Measurements from ENCODE around the gene MKRN3.
"Not testable (repeated sequence)": the region's sequence is repeated elsewhere in the genome, so short reads cannot be mapped to it uniquely, and the experiment has no call there.

The MKRN3 gene

GRCh38 chr15:23589012-23589411 is 23.5 kb downstream of the MKRN3 start:
- DNase-seq (ENCODE audit: low read depth in 2 of 2), result no peak

DNA sequence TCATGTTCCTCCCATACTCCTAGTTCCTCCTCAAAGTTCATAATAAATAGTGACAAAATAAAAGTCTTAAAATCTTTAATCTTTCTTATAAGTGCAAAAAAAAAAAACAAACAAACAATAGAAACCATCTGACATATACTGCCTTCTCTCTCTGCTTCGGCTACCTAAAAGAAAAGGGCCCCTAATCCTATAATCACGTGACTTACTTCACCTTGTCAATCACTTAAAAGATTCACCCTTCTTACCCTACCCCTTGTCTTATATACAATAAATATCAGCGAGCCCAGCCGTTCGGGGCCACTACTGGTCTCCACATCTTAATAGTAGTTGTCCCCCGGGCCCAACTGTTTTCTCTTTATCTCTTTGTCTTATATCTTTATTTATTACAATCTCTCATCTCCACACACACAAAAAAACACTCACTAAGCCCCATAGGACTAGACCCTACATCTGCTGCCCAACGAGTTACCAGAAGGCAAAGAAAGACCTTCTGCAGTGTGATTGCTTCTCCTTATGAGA is 28.8 kb downstream of the MKRN3 start:
- DNase-seq (ENCODE audit: low read depth in 2 of 2), result no peak

DNA sequence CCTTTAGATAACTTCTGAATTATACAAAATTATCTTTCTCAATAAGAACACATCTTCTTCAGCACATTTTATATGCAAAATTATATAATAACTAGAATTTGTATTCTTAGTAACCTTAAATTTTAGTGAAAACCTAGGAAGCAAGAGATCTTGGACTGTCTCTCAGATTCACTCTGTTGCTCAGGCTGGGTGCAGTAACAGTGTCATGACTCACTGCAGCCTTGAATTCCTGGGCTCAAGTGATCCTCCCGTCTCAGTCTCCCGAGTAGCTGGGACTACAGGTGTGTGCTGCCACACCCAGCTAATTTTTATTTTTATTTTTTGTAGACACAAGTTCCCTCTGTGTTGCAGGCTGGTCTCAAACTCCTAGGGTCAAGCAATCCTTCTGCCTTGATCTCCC is 29.9 kb downstream of the MKRN3 start:
- no peak for DNase-seq (ENCODE audit: low read depth in 2 of 2)

DNA sequence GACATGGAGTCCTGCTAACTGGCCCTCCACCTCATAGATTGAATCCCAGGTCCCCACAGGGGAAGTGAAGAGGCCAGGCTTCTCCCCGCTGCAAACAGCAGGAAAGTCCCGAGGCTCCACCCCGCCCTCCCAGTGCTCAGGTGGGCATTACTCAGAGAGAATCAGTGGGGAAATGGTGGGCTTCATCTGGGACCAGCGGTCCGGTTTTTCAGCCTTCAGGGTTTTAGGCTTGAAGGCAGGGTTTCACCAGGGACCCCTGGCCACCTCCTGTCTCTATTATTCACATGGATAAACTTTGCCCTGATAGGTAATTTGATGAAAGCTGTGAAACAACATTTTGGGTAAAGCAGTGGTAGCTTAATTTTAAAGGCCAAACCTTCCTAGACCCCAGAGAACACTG is 31.3 kb downstream of the MKRN3 start:
- DNase-seq (ENCODE audit: low read depth in 2 of 2), result no peak

DNA sequence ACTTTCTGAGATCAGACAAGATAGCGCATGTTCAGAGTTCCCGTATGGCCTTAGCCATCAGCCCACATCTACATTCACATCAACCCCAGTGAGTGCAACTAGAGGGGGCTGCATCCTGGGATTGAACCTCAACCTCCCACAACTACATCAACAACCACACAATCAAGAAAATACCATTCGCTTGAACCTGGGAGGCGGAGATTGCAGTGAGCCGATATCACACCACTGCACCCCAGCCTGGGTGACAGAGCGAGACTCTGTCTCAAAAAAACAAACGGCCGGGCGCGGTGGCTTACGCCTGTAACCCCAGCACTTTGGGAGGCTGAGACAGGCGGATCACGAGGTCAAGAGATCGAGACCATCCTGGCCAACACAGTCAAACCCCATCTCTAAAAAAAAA is 31.8 kb downstream of the MKRN3 start:
- not testable (repeated sequence) for DNase-seq (ENCODE audit: low read depth in 2 of 2)

DNA sequence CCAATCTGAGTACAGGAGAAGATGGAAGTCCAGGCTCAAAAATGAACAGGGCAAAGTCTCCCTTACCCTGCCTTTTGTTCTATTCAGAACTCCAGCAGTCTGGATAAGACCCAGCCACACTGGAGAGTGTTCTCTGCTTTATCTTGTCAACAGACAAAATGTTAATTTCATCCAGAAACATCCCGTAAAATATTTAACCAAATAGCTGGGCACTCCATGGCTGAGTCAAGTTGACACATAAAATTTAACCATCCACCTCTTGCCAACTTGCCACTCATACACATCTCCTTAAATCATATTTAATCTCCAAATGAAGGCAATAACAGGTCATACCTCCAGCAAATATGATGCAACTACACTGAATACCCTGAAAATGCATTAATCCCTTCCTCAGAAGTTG is 33.6 kb downstream of the MKRN3 start:
- no peak for DNase-seq (ENCODE audit: low read depth in 2 of 2)

DNA sequence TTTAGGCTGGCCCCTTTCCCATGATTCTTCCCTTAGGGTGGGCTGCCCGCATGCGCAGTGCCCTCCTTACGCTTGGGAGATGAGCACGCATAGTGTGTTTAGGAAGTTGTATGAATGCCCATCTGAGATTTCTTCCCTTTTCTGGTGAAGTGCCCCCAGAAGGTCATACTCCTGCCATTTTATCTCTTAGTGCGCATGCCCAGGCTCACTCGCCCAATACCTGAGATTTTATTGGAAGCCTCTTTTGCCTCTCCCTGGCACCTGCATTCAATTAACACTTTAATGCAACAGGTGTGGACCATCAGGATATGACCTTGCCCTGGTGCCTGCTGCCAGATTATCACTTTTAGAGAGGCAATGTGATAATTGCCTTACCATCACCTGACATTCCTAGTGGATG is 36.6 kb downstream of the MKRN3 start:
- DNase-seq (ENCODE audit: low read depth in 2 of 2), result no peak

GRCh38 chr15:23606226-23606625 is 40.8 kb downstream of the MKRN3 start:
- DNase-seq (ENCODE audit: low read depth in 2 of 2), result no peak

- DNase-seq (ENCODE audit: low read depth in 2 of 2), result no peak
These were observed 51.1 kb downstream of the MKRN3 start for GRCh38 chr15:23616536-23616935.

Data from fibroblast of skin of left biceps (primary cell).